Measurements from ENCODE around the gene TUBE1.
"Not testable (repeated sequence)": the region's sequence is repeated elsewhere in the genome, so short reads cannot be mapped to it uniquely, and the experiment has no call there.

TUBE1 gene

GRCh38 chr6:112061605-112062004, 25.7 kb downstream of the TUBE1 start:
- no peak for DNase-seq

GRCh38 chr6:112058243-112059032, 28.8 kb downstream of the TUBE1 start:
- no peak for DNase-seq

- no peak for DNase-seq
Observed at GRCh38 chr6:112054555-112055190, 32.6 kb downstream of the TUBE1 start.

GRCh38 chr6:112054001-112054400, 33.3 kb downstream of the TUBE1 start, which contains the start of gene CCN6:
Gene CCN6 (plus strand): TSS chr6:112054104. CDS start chr6:112054358, 254 bp downstream.
- no peak for DNase-seq

GRCh38 chr6:112051251-112051740, 36.0 kb downstream of the TUBE1 start:
- DNase-seq: not testable (repeated sequence)

GRCh38 chr6:112050429-112050828, 36.9 kb downstream of the TUBE1 start:
- no peak for DNase-seq

- no peak for DNase-seq
Observed at GRCh38 chr6:112049996-112050395, 37.3 kb downstream of the TUBE1 start.

GRCh38 chr6:112049026-112049799, 38.1 kb downstream of the TUBE1 start:
- no peak for DNase-seq

GRCh38 chr6:112047523-112047922, 39.8 kb downstream of the TUBE1 start:
- not testable (repeated sequence) for DNase-seq

GRCh38 chr6:112044856-112045255, 42.4 kb downstream of the TUBE1 start:
- DNase-seq: no peak

GRCh38 chr6:112044196-112044595, 43.1 kb downstream of the TUBE1 start:
- DNase-seq: no peak

- peak; percentile 92 for DNase-seq
Observed at GRCh38 chr6:112043032-112044007, 44.0 kb downstream of the TUBE1 start.

GRCh38 chr6:112041535-112041934, 45.7 kb downstream of the TUBE1 start:
- DNase-seq: no peak

GRCh38 chr6:112040956-112041355, 46.3 kb downstream of the TUBE1 start:
- DNase-seq: no peak

- DNase-seq: no peak
Observed at GRCh38 chr6:112039431-112039770, 47.9 kb downstream of the TUBE1 start.

- no peak for DNase-seq
Observed at GRCh38 chr6:112038756-112039430, 48.4 kb downstream of the TUBE1 start.

GRCh38 chr6:112038268-112038667, 49.0 kb downstream of the TUBE1 start:
- no peak for DNase-seq

GRCh38 chr6:112037783-112038216, 49.5 kb downstream of the TUBE1 start:
- DNase-seq: no peak

GRCh38 chr6:112036088-112036637, 51.1 kb downstream of the TUBE1 start:
- no peak for DNase-seq

- no peak for DNase-seq
Observed at GRCh38 chr6:112034616-112034995, 52.7 kb downstream of the TUBE1 start.
